Osteocyte (in vitro differentiated cells): Measurements from ENCODE around the gene SF3B5. TPM values are rescaled to one million over a fixed set of nuclear protein-coding genes. Genes with fewer than 3 reads are reported as not detected.

ENCODE experiments used
- DNase-seq: peaks from one replicate; pipeline ENCODE4 v3.0.0; 2021; ENCODE audit warnings: mixed read lengths; ENCODE audit not compliant: unreplicated experiment; ENCODE audit errors: extremely low spot score
- H3K27ac Mint-ChIP-seq: one replicate; pipeline ENCODE4 v1.8.0; 2021; ENCODE audit warnings: mild to moderate bottlenecking, mixed read lengths; ENCODE audit not compliant: unreplicated experiment
- H3K27me3 Mint-ChIP-seq: one replicate; pipeline ENCODE4 v1.8.0; 2021; ENCODE audit warnings: mixed read lengths; ENCODE audit not compliant: unreplicated experiment
- H3K36me3 Mint-ChIP-seq: one replicate; pipeline ENCODE4 v1.8.0; 2021; ENCODE audit warnings: mixed read lengths; ENCODE audit not compliant: unreplicated experiment
- H3K4me1 Mint-ChIP-seq: one replicate; pipeline ENCODE4 v1.8.0; 2021; ENCODE audit warnings: mixed read lengths; ENCODE audit not compliant: unreplicated experiment
- H3K4me3 Mint-ChIP-seq: one replicate; pipeline ENCODE4 v1.8.0; 2021; ENCODE audit warnings: mild to moderate bottlenecking, moderate library complexity, mixed read lengths; ENCODE audit not compliant: unreplicated experiment
- H3K9me3 Mint-ChIP-seq: one replicate; pipeline ENCODE4 v1.8.0; 2021; ENCODE audit warnings: mixed read lengths; ENCODE audit not compliant: unreplicated experiment
- total RNA-seq: library from RNA; stranded (reverse); gene quantifications from 2 replicates; pipeline ENCODE4 v1.2.1, GENCODE V29; 2021
- TF ChIP-seq, protein P1 (sequence below): fragments of 200-600 bp; sonication (generic); IDR thresholded peaks from 2 replicates; pipeline ENCODE4 v1.5.0; 2021; ENCODE audit warnings: antibody characterized with exemption, mild to moderate bottlenecking, moderate library complexity

SF3B5 gene
- total RNA-seq, 1 donor from 2014 or later = 134 TPM

DNA sequence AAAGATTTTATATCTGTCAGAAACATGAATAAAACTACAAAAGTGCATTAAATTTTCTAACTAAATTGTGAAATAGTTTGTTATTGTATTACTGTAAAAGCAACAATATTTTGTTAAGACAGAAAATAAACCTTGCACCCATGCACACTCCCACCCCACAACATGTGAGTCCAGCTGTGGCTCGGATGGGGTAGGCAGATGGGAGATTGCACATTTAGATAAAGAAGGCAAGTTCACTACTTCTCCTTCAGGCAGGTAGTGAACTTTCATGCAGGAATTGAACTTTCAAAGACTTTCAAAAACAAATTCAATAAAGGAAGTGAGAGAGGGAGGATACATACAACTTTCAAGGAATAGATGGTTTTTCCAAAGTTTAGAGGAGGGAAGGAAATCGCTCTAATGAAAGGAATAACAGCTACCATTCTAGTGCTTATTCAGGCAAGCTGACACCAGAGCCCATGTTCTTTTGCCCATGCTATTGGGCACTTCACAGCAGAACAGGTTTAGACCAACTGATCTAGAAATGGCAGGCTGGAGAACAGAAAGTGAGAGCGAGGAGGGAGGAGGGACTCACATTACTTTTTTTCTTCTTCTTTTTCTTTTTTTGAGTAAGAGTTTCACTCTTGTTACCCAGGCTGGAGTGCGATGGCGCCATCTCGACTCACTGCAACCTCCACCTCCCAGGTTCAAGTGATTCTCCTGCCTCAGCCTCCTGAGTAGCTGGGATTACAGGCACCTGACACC lies 28.5 kb downstream of the SF3B5 start:
- no peak overlapping the region for H3K27ac Mint-ChIP-seq

DNA sequence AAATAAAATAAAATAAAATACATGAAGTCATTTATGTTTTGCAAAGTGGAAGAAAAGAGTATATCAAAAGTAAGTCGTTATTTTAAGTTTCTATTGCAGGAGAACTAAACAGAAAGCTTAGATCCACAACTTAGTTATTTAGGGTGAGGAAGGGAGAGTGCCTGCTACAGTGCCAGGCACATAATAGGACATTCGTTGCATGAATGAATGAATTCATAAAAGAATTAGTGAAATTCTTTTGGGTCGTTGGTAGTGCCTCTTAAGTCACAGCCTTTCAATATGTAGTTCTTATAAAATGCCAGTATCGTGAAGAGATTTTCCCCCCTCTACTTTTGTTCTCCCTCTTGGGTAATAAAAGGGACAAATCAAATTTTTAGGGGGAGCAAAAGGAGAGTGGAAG lies 29.1 kb downstream of the SF3B5 start:
- H3K4me3 Mint-ChIP-seq = no peak overlapping the region
- H3K9me3 Mint-ChIP-seq = no peaks in the 10 kb centered on the region
- H3K27ac Mint-ChIP-seq = no peak overlapping the region
- H3K4me1 Mint-ChIP-seq = peaks cover 12% of the 10 kb centered on the region
- H3K36me3 Mint-ChIP-seq = no peaks in the 10 kb centered on the region
- peaks cover 80% of the 10 kb centered on the region for H3K27me3 Mint-ChIP-seq
- DNase-seq = no peak
- TF ChIP-seq, protein P1, sequence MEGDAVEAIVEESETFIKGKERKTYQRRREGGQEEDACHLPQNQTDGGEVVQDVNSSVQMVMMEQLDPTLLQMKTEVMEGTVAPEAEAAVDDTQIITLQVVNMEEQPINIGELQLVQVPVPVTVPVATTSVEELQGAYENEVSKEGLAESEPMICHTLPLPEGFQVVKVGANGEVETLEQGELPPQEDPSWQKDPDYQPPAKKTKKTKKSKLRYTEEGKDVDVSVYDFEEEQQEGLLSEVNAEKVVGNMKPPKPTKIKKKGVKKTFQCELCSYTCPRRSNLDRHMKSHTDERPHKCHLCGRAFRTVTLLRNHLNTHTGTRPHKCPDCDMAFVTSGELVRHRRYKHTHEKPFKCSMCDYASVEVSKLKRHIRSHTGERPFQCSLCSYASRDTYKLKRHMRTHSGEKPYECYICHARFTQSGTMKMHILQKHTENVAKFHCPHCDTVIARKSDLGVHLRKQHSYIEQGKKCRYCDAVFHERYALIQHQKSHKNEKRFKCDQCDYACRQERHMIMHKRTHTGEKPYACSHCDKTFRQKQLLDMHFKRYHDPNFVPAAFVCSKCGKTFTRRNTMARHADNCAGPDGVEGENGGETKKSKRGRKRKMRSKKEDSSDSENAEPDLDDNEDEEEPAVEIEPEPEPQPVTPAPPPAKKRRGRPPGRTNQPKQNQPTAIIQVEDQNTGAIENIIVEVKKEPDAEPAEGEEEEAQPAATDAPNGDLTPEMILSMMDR = no peak

More for the DNA sequence above, 28.5 kb downstream of the SF3B5 start:
- TF ChIP-seq, protein P1 = no peak
- peaks cover 12% of the 10 kb centered on the region for H3K4me1 Mint-ChIP-seq
- H3K4me3 Mint-ChIP-seq = no peak overlapping the region
- H3K36me3 Mint-ChIP-seq = no peaks in the 10 kb centered on the region
- DNase-seq = no peak
- peaks cover 80% of the 10 kb centered on the region for H3K27me3 Mint-ChIP-seq
- no peaks in the 10 kb centered on the region for H3K9me3 Mint-ChIP-seq

DNA sequence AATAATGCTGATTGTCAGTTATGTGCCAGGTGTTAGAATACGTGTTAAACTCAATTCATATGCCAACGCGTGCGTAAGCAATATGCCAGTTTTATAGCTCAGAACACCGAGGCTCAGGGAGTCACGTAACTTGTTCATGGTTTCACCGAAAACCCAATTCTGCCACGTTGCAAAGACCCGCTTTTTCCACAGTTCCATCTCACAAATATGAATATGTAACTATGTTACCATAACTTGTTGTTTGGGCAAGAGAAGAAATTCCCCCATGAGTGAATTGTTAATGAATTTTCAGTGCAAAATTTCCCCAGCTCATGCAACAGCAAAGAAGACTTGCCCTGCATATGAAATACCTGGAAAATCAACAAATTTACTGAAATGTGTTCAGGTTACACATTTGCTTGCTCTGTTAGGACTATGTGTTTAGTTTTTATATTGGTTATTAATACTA lies 30.1 kb downstream of the SF3B5 start:
- Mint-ChIP-seq H3K27me3 (peaks cover 82% of the 10 kb centered on the region), H3K27ac (no peak overlapping the region), H3K9me3 (no peaks in the 10 kb centered on the region), H3K36me3 (no peaks in the 10 kb centered on the region), H3K4me1 (peaks cover 12% of the 10 kb centered on the region), H3K4me3 (peak overlapping the region; percentile 74)
- no peak for DNase-seq
- TF ChIP-seq, protein P1 = no peak

DNA sequence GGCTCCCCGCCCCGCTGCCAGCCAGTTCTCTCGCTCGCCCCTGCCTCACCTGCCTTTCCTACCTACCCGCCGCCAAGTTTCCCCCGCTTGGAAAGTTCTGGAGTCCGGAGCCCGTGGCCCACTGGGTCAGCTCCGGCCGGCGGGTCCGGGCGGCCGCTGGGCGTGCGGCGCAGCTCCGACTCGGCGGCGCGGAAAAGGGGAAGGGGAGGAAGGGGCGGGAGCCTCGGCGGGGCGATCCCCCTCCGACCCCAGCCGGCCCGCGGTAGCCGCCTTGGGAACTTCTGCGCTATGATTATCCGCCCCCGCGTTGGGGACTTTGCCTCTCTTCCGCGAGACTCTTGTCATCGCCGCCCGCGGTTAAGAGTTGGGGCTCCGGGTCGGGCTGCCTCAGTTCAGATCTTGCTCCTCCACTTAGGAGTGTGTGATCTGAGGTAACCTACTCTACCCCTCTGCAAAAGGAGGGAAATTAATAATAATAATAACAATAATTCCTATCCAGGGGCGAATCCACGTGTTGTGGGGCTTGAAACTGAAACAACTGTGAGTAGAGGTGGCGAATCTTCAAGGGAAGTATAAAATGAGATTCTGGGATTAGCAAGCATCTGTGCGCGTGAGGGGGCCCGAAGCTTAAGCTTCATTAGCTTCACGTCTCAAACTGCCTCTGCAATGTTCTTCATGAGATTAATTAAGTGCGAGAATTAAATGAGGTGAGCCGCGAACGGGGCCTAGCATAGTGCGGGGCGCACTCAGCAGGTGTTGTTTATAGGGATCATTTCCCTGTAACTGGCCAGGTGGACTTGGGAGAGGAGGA lies 30.8 kb downstream of the SF3B5 start:
- peak overlapping the region; percentile 74 for H3K4me3 Mint-ChIP-seq
- no peak overlapping the region for H3K27ac Mint-ChIP-seq
- no peaks in the 10 kb centered on the region for H3K36me3 Mint-ChIP-seq
- no peak for DNase-seq
- TF ChIP-seq, protein P1 = no peak
- H3K9me3 Mint-ChIP-seq = no peaks in the 10 kb centered on the region
- H3K27me3 Mint-ChIP-seq = peaks cover 77% of the 10 kb centered on the region
- peaks cover 12% of the 10 kb centered on the region for H3K4me1 Mint-ChIP-seq
